ENCODE results near the gene CCDC85C. TPM values are rescaled to one million over a fixed set of nuclear protein-coding genes. Genes with fewer than 3 reads are reported as not detected.

The CCDC85C gene
- total RNA-seq, 1 experiment from 2014 or later, result 33.2 TPM

- no peak overlapping the region for H2BK120ac ChIP-seq (ENCODE audit: low read depth, low read length, poor library complexity, severe bottlenecking)
- no peak overlapping the region for H3K18ac ChIP-seq (ENCODE audit: insufficient read length, low read depth, low read length)
- no peak overlapping the region; a peak in 2 of 5 replicates for H3K4me3 Mint-ChIP-seq
- H3K9ac ChIP-seq (ENCODE audit: extremely low read depth, insufficient read length, low read length), result no peak overlapping the region
- no peak overlapping the region for H2BK15ac ChIP-seq (ENCODE audit: low read depth, low read length)
- peaks cover 0 to 3% (median 0%) of the 10 kb centered on the region in 3 experiments; a peak in 4 of 7 replicates for H3K36me3 Mint-ChIP-seq (ENCODE audit: insufficient read depth in 1 of 3, low read depth in 3 of 3)
- no peak overlapping the region for H2BK12ac ChIP-seq (ENCODE audit: insufficient read length, low read depth, low read length)
- no peak overlapping the region for H4K5ac ChIP-seq (ENCODE audit: insufficient read length, low read depth, low read length)
- H3K9me3 Mint-ChIP-seq, result no peaks in the 10 kb centered on the region
- no peaks in the 10 kb centered on the region for H4K20me1 ChIP-seq (ENCODE audit: control insufficient read depth, insufficient read depth, insufficient read length)
- H3K9me3 ChIP-seq (ENCODE audit: control insufficient read depth, low read depth, low read length), result no peaks in the 10 kb centered on the region
- DNase-seq, result no peak
- no peak overlapping the region for H3K4me2 ChIP-seq (ENCODE audit: insufficient read depth, insufficient read length, low read length)
- no peak for TF ChIP-seq CTCF (conservative IDR thresholded peaks at IDR 0.05)
- H3T11ph ChIP-seq (ENCODE audit: low read length), result no peak overlapping the region
- no peak overlapping the region for H3K23ac ChIP-seq (ENCODE audit: insufficient read length, low read depth, low read length)
- H2AFZ ChIP-seq (ENCODE audit: low read length), result no peak overlapping the region
- no peak overlapping the region for H2BK5ac ChIP-seq (ENCODE audit: insufficient read length, low read length)
- H4K8ac ChIP-seq (replicated peaks; ENCODE audit: insufficient read length, low read depth, low read length), result no peak overlapping the region
- H3K27me3 Mint-ChIP-seq (ENCODE audit: low read depth), result peaks cover 19% of the 10 kb centered on the region
- no peak overlapping the region for H3K56ac ChIP-seq (ENCODE audit: insufficient read length, low read depth, low read length)
- no peak overlapping the region for H3K14ac ChIP-seq (ENCODE audit: insufficient read depth, low read length)
- H3K79me1 ChIP-seq (ENCODE audit: insufficient read depth, low read depth, low read length, poor library complexity, severe bottlenecking), result peaks cover 3% of the 10 kb centered on the region
- peaks cover 15% of the 10 kb centered on the region; the same call in 1 of the 2 replicates for H3K27me3 ChIP-seq (ENCODE audit: insufficient read depth, low read length)
- peaks cover 16% of the 10 kb centered on the region for H3K23me2 ChIP-seq (ENCODE audit: insufficient read length, low read depth, low read length, poor library complexity, severe bottlenecking)
- no peak overlapping the region for H2AK5ac ChIP-seq (ENCODE audit: insufficient read length, low read length)
- no peak overlapping the region for H3K4ac ChIP-seq (ENCODE audit: low read depth, low read length)
- no peak overlapping the region for H3K27ac Mint-ChIP-seq
- no CpG with 5 or more reads among the region's 3 CpGs for WGBS (ENCODE audit: extremely low coverage, insufficient read length, low lambda C conversion rate)
- H4K91ac ChIP-seq (ENCODE audit: insufficient read length, low read depth, low read length), result no peak overlapping the region
- H3K79me2 ChIP-seq (ENCODE audit: insufficient read depth, low read length), result peaks cover 8% of the 10 kb centered on the region; the same call in 1 of the 2 replicates
- no peak overlapping the region for H3K27ac ChIP-seq (ENCODE audit: insufficient read length, low read depth, low read length)
- peaks cover 30 to 54% of the 10 kb centered on the region in 2 experiments for H3K4me1 Mint-ChIP-seq
- no peak overlapping the region for H2BK20ac ChIP-seq (ENCODE audit: low read depth, low read length, poor library complexity, severe bottlenecking)
- no peaks in the 10 kb centered on the region; the same call in 1 of the 2 replicates for H3K4me1 ChIP-seq (ENCODE audit: insufficient read depth, low read length)
Measured at GRCh38 chr14:99600232-99600888, 3.6 kb downstream of the CCDC85C start.
